Activated naive CD4-positive, alpha-beta T cell treated with anti-CD3 and anti-CD28 coated beads, Interleukin-2, amount 50 U/mL, for 24 hours (primary cell): ENCODE measurements around the gene TMEM114.

Experiments used
- H3K27ac Mint-ChIP-seq: one replicate; pipeline ENCODE4 v1.8.0; 2021; ENCODE audit warnings: mild to moderate bottlenecking, mixed read lengths
- H3K27me3 Mint-ChIP-seq: one replicate; pipeline ENCODE4 v1.8.0; 2021; ENCODE audit warnings: mixed read lengths
- H3K36me3 Mint-ChIP-seq: one replicate; pipeline ENCODE4 v1.8.0; 2021; ENCODE audit warnings: mixed read lengths
- H3K4me1 Mint-ChIP-seq: one replicate; pipeline ENCODE4 v1.8.0; 2021; ENCODE audit warnings: mixed read lengths
- H3K4me3 Mint-ChIP-seq: one replicate; pipeline ENCODE4 v1.8.0; 2021; ENCODE audit warnings: mild to moderate bottlenecking, mixed read lengths
- H3K9me3 Mint-ChIP-seq: one replicate; pipeline ENCODE4 v1.8.0; 2021; ENCODE audit warnings: mixed read lengths

The TMEM114 gene

DNA sequence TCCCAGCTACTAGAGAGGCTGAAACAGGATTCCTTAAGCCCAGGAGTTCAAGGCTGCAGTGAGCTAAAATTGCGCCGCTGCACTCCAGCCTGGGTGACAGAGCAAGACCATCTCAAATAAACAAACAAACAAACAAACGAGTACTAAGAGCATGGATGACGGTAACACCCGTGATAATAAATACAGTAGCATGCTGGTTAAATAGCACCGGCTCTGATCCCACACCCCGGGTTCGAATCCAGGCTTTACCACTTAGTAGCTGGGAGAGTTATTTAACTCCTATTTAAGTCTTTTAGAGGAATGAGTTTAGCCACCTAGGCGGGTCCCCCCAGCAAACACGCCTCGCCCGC, 30.9 kb upstream of the TMEM114 start:
- Mint-ChIP-seq H3K4me1 (peaks cover 25% of the 10 kb centered on the region), H3K4me3 (peak overlapping the region; percentile 96), H3K36me3 (no peaks in the 10 kb centered on the region), H3K27me3 (no peaks in the 10 kb centered on the region), H3K9me3 (no peaks in the 10 kb centered on the region), H3K27ac (peak overlapping the region; percentile 83)

DNA sequence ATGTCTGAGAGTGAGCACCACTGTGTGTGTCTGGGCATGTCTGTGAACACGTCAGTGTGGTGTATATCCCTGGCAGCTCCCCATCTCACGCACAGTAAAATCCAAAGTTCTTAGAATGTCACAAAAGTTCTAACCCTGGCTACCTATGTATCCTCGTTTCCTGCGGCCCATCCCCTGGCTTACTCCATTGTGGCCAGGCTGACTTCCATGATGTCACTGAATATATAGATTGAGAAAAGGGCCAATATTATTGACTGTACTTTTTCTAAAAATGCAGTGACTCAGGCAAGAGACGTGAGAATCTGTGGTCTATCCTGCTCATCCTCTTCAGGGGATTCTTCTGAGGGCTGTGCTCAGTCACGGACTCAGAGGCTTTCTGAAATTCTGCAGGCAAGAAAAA, 30.2 kb upstream of the TMEM114 start:
- Mint-ChIP-seq H3K4me1 (peaks cover 25% of the 10 kb centered on the region), H3K4me3 (peak overlapping the region; percentile 96), H3K27ac (no peak overlapping the region)

DNA sequence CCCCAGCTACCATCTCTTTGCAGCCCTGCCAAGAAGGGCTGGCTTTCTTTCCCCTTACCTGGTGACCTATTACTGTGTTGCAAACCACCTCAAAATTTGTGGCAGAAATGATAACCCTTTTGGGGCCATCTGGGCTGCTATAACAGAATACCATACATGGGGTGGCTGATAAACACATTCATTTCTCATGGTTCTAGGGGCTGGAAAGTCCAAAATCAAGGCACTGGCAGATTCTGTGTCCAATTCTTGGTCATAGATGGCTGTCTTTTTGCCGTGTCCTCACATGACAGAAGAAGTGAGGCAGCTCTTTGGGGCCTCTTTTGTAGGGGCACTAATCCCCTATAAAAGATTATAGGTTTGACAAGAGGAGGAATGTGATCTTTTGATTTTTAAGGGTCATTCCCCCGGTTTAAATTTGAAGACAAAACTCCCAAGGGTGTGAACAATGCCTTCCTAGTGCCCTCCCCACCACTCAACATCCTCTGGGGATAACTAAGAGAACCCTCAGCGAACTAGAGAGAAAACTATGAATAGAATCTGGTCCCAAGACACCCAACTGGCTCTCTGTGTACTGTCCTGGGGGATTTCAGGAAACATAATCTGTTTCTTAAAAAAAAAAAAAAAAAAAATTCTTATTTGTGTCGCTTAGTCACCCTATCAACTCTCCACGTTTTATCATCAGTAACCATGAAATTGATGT, 29.5 kb upstream of the TMEM114 start:
- Mint-ChIP-seq H3K4me3 (no peak overlapping the region), H3K27me3 (no peaks in the 10 kb centered on the region), H3K27ac (no peak overlapping the region), H3K4me1 (peaks cover 22% of the 10 kb centered on the region), H3K36me3 (no peaks in the 10 kb centered on the region), H3K9me3 (no peaks in the 10 kb centered on the region)

More for the DNA sequence above, 30.2 kb upstream of the TMEM114 start:
- H3K27me3 Mint-ChIP-seq: no peaks in the 10 kb centered on the region
- no peaks in the 10 kb centered on the region for H3K36me3 Mint-ChIP-seq
- no peaks in the 10 kb centered on the region for H3K9me3 Mint-ChIP-seq

DNA sequence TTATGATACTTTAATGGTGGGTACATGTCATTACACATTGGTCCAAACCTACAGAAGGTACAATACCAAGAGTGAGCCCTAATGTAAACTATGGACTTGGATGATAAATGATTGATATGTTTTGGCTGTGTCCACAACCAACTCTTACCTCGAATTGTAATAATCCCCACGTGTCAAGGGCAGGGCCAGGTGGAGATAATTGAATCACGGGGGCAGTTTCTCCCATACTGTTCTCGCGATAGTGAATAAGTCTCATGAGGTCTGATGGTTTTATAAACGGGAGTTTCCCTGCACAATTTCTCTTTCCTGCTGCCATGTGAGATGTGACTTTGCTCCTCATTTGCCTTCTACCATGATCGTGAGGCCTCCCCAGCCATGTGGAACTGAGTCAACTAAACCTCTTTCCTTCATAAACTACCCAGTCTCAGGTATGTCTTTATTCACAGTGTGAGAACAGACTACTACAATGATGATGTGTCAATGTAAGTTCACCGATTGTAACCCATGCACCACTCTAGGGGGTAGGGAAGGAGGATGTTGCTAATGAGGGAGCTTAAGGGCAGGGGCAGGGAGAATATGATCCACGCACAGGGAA, 24.2 kb upstream of the TMEM114 start:
- H3K27me3 Mint-ChIP-seq: peaks cover 3% of the 10 kb centered on the region
- H3K4me1 Mint-ChIP-seq: no peaks in the 10 kb centered on the region
- H3K9me3 Mint-ChIP-seq: no peaks in the 10 kb centered on the region
- no peak overlapping the region for H3K4me3 Mint-ChIP-seq
- no peak overlapping the region for H3K27ac Mint-ChIP-seq
- no peaks in the 10 kb centered on the region for H3K36me3 Mint-ChIP-seq

DNA sequence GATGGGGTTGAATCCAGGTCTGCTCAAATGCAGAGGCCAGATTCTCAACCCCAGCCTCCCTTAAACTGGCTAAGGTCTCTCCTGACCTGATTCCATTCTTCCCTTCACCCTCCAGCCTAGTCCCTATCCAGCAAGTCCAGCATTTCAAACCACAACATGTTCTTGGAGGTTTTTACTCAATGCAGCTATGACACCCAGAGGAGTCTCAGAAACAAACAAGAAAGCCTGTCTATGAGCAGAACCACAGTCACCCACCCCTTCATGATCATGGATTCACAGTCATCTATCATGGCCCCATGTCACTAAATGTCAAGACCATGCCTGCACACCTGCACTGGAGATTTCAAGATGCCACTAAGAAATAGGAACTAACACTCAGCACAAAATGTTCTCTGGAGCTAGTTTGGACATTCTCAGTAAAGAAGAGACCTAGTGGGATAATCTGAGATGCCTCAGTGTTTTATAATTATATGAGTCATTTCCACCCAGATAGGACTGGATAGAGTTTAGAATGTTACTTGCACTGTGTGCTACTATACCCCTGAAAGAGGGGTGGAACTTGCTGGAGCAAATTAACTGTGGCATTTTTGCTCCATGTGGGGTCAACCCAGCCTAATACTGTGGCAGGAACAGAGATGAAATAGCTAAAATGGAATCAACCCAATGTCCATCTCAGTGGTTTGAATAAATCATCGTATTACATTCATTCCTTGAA, 21.7 kb upstream of the TMEM114 start:
- Mint-ChIP-seq H3K36me3 (no peaks in the 10 kb centered on the region), H3K9me3 (no peaks in the 10 kb centered on the region), H3K27ac (no peak overlapping the region), H3K4me1 (no peaks in the 10 kb centered on the region), H3K27me3 (peaks cover 3% of the 10 kb centered on the region), H3K4me3 (no peak overlapping the region)

DNA sequence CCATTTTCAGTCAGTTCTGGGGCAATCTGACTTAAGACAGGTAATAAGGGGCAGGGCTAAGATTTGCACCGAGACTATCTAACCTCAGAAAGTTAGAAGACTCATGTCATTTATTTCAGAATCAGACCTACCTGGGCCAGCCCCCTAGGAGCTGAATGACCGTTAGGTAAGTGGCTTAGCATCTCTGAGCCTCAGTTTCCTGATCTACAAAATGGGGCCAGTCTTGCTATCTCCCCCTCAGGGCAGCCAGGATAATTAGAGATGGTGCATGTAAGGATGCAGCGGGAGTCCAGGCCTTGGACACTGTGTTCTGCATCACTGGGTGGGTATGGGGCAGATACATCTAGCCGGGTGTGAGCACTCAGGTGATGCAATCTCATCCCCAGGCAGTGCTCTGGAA, 20.8 kb upstream of the TMEM114 start:
- peaks cover 3% of the 10 kb centered on the region for H3K27me3 Mint-ChIP-seq
- no peaks in the 10 kb centered on the region for H3K9me3 Mint-ChIP-seq
- no peak overlapping the region for H3K4me3 Mint-ChIP-seq
- no peaks in the 10 kb centered on the region for H3K36me3 Mint-ChIP-seq
- no peak overlapping the region for H3K27ac Mint-ChIP-seq
- H3K4me1 Mint-ChIP-seq: no peaks in the 10 kb centered on the region

DNA sequence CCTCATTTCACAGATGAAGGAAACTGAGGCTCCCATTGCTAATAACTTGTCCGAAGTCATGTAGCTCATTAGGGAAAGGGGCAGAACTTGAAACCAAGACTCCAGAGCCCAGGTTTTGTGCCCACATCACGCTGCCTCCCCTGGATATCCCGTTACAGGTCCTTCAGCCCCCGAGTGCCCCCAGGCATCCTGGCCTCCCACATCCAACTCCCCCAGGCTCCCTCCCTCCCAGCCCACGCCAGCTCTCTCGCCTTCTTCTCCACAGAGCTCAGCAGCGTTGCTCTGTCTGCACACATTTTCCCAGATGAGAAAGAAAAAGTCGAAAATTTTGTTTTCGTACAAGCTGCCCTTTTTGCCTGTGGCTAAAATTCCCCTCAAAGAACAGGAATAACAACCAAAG, 16.9 kb upstream of the TMEM114 start:
- no peak overlapping the region for H3K4me3 Mint-ChIP-seq
- H3K36me3 Mint-ChIP-seq: no peaks in the 10 kb centered on the region
- peaks cover 3% of the 10 kb centered on the region for H3K27me3 Mint-ChIP-seq
- H3K4me1 Mint-ChIP-seq: no peaks in the 10 kb centered on the region
- H3K27ac Mint-ChIP-seq: no peak overlapping the region
- H3K9me3 Mint-ChIP-seq: no peaks in the 10 kb centered on the region

DNA sequence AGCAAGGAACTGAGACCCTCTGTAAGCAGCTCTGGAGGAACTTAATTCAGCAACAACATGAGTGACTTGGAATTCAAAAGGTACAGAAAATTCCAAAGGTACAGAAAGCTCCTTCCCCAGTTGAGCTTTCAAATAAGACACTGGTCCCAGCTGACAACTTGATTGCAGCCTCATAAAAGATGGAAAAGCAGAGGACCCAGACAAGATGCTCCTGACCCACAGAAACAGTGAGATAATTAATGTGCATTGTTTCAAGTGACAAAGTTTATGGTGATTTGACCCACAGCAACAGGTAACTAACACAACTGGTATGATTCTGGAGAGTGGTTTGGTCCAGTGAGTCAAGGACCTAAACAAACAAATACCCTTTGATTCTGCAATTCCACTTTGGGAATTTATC, 15.2 kb upstream of the TMEM114 start:
- Mint-ChIP-seq H3K27ac (no peak overlapping the region), H3K4me3 (no peak overlapping the region), H3K27me3 (peaks cover 2% of the 10 kb centered on the region), H3K9me3 (no peaks in the 10 kb centered on the region), H3K36me3 (no peaks in the 10 kb centered on the region), H3K4me1 (no peaks in the 10 kb centered on the region)

DNA sequence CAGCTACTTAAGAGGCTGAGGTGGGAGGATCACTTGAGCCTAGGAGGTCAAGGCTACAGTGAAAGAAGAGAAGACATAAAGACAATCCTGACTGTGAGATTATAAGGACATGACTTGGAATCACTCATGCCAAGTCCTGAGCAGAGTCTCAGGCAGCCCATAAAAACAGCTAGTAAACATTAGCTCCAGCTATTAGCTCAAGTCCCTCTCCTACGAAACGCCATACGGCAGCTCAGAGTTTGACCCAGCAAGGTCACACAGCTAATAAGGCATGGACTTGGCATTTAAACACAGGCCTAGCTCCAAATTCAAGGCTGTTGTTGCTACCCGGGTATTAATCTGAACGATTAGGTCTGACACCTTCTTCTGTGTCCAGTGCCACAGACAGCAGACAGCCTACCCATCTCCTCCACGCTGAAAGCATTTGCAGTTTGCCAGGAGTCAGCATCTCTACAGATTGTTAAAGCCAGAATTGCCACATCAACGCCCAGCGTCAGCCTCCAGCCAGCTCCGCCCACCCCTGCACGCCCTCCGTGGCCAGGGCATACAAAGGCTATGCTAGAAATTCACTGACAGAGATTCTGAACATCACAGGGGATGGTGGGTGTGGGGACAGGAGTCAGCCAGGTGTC, 9.9 kb upstream of the TMEM114 start:
- H3K27me3 Mint-ChIP-seq: peaks cover 2% of the 10 kb centered on the region
- no peak overlapping the region for H3K4me3 Mint-ChIP-seq
- H3K9me3 Mint-ChIP-seq: no peaks in the 10 kb centered on the region
- no peak overlapping the region for H3K27ac Mint-ChIP-seq
- H3K36me3 Mint-ChIP-seq: no peaks in the 10 kb centered on the region
- no peaks in the 10 kb centered on the region for H3K4me1 Mint-ChIP-seq

DNA sequence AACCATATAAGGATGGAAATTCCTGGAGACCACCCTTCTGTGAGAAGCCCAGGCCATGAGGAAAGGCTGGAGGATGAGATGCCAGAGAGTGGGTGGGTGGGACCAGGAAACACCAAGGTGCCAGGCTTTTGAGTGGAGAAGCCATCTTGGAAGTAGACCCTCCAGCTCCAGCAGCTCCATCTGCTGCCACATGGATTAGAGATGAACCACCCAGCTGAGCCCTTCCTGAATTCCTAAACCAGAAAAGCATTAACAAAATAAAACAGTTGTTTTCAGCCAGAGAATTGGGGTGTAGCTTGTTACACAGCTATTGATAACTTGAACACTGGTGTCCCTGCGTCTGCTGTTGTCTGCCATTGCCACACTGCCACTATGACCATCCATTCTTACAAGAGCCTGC, 6.3 kb upstream of the TMEM114 start:
- H3K4me3 Mint-ChIP-seq: no peak overlapping the region
- H3K4me1 Mint-ChIP-seq: no peaks in the 10 kb centered on the region
- no peaks in the 10 kb centered on the region for H3K36me3 Mint-ChIP-seq
- H3K9me3 Mint-ChIP-seq: no peaks in the 10 kb centered on the region
- H3K27me3 Mint-ChIP-seq: no peaks in the 10 kb centered on the region
- no peak overlapping the region for H3K27ac Mint-ChIP-seq

DNA sequence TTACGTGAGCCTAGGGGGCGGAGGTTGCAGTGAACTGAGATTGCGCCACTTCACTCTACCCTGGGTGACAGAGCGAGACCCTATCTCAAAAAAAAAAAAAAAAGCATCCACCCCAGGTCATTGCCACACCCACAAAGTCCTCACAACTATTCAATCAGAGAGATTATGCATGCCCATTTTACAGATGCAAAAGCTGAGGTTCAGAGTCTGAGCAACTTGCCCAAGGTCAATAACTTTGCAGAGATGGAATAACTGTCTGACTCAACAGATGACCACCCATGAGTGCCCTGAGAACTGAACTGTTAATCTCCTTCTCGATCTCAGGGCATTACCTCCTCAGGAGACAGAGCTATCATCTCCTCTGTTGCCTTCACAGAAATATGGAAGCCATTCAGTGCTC, 5.5 kb upstream of the TMEM114 start:
- Mint-ChIP-seq H3K4me3 (no peak overlapping the region), H3K9me3 (no peaks in the 10 kb centered on the region), H3K27ac (no peak overlapping the region), H3K4me1 (no peaks in the 10 kb centered on the region), H3K27me3 (no peaks in the 10 kb centered on the region), H3K36me3 (no peaks in the 10 kb centered on the region)

DNA sequence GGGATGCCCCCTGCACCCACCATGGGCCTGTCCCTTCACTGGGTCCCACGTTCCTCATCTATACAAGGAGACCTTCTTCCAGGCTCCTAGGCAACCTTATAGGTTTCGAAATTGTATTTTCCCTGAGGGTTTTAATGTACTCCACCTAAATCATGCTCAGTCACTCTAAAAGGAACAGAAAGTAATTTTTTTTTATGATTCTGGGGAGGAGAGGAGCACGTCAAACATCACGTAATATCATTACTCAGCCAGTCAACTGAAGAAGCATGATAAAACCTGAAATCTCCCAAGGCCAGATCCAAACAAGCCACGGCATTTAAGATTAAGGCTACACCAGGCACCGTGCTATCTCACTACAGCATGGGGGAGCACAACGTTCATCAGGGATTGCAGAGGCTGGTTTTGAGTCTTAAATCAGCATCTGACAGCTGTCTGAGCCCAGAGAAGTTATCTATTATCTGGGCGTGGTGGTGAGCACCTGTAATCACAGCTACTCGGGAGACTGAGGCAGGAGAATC, 3.9 kb upstream of the TMEM114 start:
- Mint-ChIP-seq H3K27ac (no peak overlapping the region), H3K4me1 (no peaks in the 10 kb centered on the region), H3K9me3 (no peaks in the 10 kb centered on the region), H3K27me3 (peaks cover 2% of the 10 kb centered on the region), H3K4me3 (no peak overlapping the region), H3K36me3 (no peaks in the 10 kb centered on the region)

DNA sequence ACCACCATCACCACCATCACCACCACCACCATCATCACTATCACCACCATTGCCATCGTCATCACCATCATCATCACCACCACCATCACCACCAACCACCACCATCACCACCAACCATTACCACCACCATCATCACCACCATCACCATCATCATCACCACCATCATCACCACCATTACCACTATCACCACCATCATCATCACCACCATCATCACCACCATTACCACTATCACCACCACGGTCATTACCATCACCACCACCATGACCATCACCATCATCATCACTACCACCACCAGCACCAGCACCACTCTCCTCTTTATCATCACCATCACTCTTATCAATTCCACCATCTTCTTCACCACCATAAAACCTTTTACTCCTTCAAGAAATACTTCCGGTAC, 1.1 kb upstream of the TMEM114 start:
- Mint-ChIP-seq H3K9me3 (no peaks in the 10 kb centered on the region), H3K4me3 (no peak overlapping the region), H3K27me3 (peaks cover 17% of the 10 kb centered on the region), H3K27ac (no peak overlapping the region), H3K36me3 (no peaks in the 10 kb centered on the region), H3K4me1 (no peaks in the 10 kb centered on the region)

DNA sequence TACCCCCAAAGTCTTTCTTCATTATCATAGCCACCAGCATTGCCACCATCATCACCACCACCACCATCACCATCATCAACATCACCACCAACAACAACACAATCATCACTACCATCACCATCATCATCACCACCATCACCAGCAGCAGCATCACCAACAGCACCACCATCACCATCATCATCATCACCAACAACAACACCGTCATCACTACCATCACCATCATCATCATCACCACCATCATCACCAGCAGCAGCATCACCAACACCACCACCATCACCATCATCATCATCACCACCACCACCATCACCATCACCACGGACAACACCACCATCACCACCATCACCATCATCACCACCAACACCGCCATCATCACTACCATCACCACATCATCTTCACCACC, 500 bp upstream of the TMEM114 start:
- no peaks in the 10 kb centered on the region for H3K4me1 Mint-ChIP-seq
- no peaks in the 10 kb centered on the region for H3K9me3 Mint-ChIP-seq
- H3K4me3 Mint-ChIP-seq: no peak overlapping the region
- no peaks in the 10 kb centered on the region for H3K36me3 Mint-ChIP-seq
- no peak overlapping the region for H3K27ac Mint-ChIP-seq
- peaks cover 17% of the 10 kb centered on the region for H3K27me3 Mint-ChIP-seq

DNA sequence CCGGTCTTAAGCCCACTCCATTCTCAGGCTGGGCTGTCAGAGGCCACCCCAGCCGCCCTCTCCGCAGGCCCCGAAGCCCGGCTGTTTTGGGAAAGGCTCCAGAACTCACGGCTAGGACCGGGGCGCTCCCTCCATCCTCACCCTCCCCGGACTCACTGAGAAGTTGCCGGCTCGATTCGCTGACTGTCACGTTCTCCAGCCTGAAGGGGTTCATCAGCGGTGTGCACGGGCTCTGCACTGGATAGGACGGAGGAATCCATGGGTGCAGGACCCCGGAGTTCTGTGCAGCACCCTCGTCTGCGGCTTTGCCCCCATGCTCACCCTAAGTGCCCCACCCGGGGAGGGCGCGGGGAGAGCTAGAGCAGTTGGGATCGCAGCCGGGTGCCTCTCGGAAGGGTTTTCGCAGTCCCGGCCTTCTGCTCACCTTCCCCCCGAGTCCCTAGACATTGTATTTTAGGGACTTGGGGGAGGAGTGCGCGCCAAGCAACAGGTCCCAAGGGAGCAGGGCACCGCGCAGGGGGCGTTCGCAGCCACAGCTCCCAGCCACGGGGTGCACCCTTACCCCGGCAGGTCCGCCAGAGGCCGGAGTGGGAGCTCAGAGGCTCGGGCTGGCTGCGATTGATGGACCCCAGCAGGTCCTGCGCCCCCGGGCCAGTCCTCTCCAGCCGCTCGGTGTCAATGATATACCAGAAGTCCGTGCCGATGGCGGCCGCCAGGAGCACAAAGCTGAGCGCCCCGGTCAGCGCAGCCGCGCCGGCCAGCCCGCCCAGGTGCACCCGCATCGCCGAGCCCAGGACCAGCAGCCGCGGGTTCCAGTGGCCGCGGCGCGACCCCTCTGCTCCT, 1.0 kb downstream of the TMEM114 start:
- Mint-ChIP-seq H3K4me1 (no peaks in the 10 kb centered on the region), H3K9me3 (no peaks in the 10 kb centered on the region), H3K27me3 (peaks cover 21% of the 10 kb centered on the region), H3K36me3 (no peaks in the 10 kb centered on the region), H3K4me3 (no peak overlapping the region), H3K27ac (no peak overlapping the region)
